Effector memory CD8-positive, alpha-beta T cell (primary cell): ENCODE data around the gene PRDM15.

Experiments
- ATAC-seq: fragments of 150-1000 bp; cut with Tn5 transposase; replicated peaks from 2 replicates; pipeline ENCODE4 v1.10.0; 2021; ENCODE audit warnings: mild to moderate bottlenecking, moderate library complexity
- DNase-seq, 3 experiments: peaks; one replicate each; pipeline ENCODE4 v3.0.0; 2021
- H3K27ac Mint-ChIP-seq, 2 donors: one replicate each; pipeline ENCODE4 v1.8.0; 2022; ENCODE audit warnings: mild to moderate bottlenecking in 2 of 2, mixed read lengths in 2 of 2, moderate library complexity in 2 of 2
- H3K27me3 Mint-ChIP-seq, 2 donors: one replicate each; pipeline ENCODE4 v1.8.0; 2022; ENCODE audit warnings: mixed read lengths in 2 of 2
- H3K36me3 Mint-ChIP-seq: one replicate; pipeline ENCODE4 v1.8.0; 2022; ENCODE audit warnings: mild to moderate bottlenecking, moderate library complexity, mixed read lengths; ENCODE audit not compliant: insufficient read depth
- H3K4me1 Mint-ChIP-seq, 2 donors: one replicate each; pipeline ENCODE4 v1.8.0; 2022; ENCODE audit warnings: low read depth in 2 of 2, mixed read lengths in 2 of 2
- H3K4me3 Mint-ChIP-seq, 2 donors: one replicate each; pipeline ENCODE4 v1.8.0; 2022; ENCODE audit warnings: mild to moderate bottlenecking in 2 of 2, mixed read lengths in 2 of 2, moderate library complexity in 2 of 2
- H3K9me3 Mint-ChIP-seq, 2 donors: one replicate each; pipeline ENCODE4 v1.8.0; 2022; ENCODE audit warnings: mixed read lengths in 2 of 2

PRDM15 gene

DNA sequence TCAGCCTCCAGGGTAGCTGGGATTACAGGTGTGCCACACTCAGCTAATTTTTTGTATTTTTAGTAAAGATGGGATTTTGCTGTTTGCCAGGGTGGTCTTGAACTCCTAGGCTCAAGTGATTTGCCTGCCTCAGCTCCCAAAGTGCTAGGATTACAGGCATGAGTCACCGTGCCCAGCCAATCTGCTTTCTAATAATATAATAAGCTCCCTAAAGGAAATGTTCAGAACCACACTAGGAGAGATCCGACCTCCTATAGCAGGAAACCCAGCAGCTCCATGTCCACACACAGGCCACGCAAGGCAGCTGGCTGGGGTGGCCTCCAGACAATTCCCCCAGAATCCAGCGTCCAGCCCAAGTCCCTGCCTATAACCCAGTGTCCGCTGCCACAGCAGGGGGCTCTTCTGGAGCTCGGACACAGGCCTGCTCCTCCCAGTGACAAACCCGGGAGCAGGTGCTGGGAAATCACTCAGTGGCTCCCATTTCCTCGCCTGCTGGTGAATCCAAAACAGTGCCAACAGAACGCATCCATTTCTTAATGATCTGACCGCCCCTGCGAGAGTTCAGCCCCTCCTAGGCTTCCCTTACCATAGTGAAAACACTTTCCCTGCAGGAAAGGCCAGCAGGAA, 119.8 kb downstream of the PRDM15 start:
- ATAC-seq: no peak
- Mint-ChIP-seq H3K27me3 (peaks cover 46 to 68% of the 10 kb centered on the region in 2 donors), H3K4me1 (peaks cover 3 to 8% of the 10 kb centered on the region in 2 donors), H3K4me3 (no peak overlapping the region), H3K27ac (no peak overlapping the region), H3K9me3 (no peaks in the 10 kb centered on the region), H3K36me3 (no peaks in the 10 kb centered on the region)
- DNase-seq: no peak

DNA sequence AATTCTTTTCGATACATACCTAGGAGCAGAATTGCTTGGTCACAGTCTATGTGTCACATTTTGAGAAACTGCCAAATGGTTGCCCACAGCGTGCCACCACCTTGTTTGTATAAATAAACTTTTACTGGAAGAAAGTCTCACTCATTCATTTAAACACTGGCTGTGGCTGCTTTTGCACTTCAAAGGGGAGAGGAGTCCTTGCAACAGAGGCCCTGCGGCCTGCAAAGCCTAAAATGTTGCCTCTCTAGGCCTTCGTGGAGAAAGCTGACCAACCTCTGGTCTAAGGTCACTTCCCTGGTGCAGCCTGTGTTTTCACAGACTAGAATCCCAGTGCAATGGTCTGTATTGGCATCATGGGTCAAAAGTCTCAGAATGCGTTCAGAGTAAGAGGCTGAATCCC, 120.6 kb downstream of the PRDM15 start:
- Mint-ChIP-seq H3K4me3 (no peak overlapping the region), H3K9me3 (no peaks in the 10 kb centered on the region)

DNA sequence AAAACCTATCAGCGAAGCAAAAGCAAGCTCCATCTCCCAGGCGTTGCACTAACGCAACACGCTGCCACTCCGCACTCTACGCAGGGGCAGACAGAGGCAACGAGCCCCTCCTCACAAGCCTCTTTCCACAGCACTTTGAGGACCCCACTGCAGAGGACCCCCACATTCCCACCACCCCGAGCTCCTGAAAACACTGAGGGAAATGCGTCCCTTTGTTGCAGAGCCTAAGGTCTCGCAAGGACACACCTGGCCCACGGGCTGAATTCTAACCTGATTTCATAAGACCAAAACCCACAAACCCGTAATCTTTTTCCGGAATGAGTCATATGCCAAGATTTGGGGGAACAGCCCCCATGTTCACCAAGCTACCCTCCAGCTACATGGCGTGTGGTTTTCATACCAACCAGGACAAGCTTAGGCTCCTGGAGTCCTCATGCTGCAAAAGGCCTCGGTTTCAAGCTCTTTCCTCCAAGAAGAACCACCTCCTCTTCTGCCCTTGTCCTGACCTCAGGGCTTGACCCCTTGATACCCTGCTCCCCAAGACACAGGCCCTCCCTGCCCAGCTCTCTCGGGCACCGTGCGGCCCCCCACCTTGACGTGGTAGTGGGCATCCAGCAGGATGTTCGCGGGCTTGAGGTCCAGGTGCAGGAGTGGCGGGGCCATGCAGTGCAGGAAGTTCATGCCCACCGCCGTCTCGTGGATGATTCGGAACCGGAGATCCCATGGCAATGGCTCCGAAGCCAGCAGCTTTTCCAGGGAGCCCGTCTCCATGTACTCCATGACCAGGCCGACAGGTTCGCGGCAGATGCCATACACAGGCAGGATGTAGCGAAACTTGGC, 123.0 kb downstream of the PRDM15 start:
- Mint-ChIP-seq H3K4me3 (no peak overlapping the region), H3K4me1 (peaks cover 0 to 3% of the 10 kb centered on the region in 2 donors), H3K27me3 (peaks cover 18 to 64% of the 10 kb centered on the region in 2 donors), H3K9me3 (no peaks in the 10 kb centered on the region), H3K27ac (no peak overlapping the region), H3K36me3 (no peaks in the 10 kb centered on the region)
- ATAC-seq: no peak
- no peak for DNase-seq

More for the DNA sequence above, 120.6 kb downstream of the PRDM15 start:
- ATAC-seq (no peak), DNase-seq (no peak)
- no peak overlapping the region for H3K27ac Mint-ChIP-seq
- H3K27me3 Mint-ChIP-seq: peaks cover 42 to 64% of the 10 kb centered on the region in 2 donors
- no peaks in the 10 kb centered on the region for H3K36me3 Mint-ChIP-seq
- H3K4me1 Mint-ChIP-seq: peaks cover 3 to 8% of the 10 kb centered on the region in 2 donors

DNA sequence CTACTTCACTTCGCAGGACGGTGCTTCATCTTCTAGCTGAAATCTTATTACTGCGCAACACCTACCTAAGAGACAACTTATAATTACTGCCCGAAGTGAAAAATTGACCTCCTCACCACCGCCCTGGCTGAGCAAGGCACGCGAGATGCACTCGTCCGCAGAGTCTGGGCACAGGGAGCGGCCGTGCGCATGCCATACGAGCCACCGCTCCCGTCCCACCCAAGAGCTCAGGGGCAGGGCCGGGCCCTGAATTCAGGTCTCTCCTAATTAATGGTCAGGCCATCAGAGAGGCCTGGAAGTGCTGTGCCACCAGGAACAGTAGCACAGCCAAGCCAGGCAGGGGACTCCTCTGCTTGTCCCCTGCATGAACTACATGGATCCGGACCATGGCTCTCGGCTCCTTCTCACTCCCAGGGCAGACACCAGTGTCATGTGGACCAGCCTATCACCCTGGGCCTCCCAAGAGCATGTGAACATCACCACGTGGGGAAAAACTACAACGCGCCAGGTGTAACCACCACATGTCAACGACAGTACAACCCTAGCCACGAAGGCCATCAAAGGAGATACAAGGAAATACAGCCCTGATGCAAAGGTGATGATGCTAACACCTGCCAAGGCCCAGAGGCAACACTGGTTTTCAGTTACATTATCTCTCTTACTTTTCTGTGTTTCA, 123.7 kb downstream of the PRDM15 start:
- no peaks in the 10 kb centered on the region for H3K4me1 Mint-ChIP-seq
- DNase-seq: no peak
- no peak overlapping the region for H3K27ac Mint-ChIP-seq
- no peak overlapping the region for H3K4me3 Mint-ChIP-seq
- H3K36me3 Mint-ChIP-seq: no peaks in the 10 kb centered on the region
- H3K9me3 Mint-ChIP-seq: no peaks in the 10 kb centered on the region
- ATAC-seq: no peak
- peaks cover 10 to 59% of the 10 kb centered on the region in 2 donors for H3K27me3 Mint-ChIP-seq

DNA sequence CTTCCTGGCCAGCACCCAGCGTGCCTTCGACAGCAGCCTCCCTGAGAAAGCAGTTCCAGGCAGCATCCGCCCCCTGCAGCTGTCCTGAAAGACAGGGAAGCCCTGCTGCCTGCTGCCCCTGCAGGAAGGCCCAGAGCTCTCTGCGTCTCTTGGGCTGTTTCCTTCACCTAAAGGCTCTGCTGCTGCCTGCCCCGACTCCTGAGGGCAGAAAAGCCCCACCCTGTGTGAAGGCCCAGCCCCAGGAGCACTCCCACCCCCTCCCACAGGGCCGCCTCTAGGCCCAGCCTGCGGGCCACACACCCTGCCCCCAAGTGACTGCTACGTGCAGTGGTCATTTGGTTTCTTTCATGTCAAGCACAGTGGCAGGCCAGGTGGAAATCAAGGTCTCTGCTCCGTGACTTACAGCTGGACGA, 124.7 kb downstream of the PRDM15 start:
- Mint-ChIP-seq H3K36me3 (no peaks in the 10 kb centered on the region), H3K27ac (no peak overlapping the region), H3K4me3 (no peak overlapping the region), H3K9me3 (no peaks in the 10 kb centered on the region), H3K4me1 (no peaks in the 10 kb centered on the region), H3K27me3 (peaks cover under 1 to 49% of the 10 kb centered on the region in 2 donors)
- DNase-seq (no peak), ATAC-seq (no peak)

DNA sequence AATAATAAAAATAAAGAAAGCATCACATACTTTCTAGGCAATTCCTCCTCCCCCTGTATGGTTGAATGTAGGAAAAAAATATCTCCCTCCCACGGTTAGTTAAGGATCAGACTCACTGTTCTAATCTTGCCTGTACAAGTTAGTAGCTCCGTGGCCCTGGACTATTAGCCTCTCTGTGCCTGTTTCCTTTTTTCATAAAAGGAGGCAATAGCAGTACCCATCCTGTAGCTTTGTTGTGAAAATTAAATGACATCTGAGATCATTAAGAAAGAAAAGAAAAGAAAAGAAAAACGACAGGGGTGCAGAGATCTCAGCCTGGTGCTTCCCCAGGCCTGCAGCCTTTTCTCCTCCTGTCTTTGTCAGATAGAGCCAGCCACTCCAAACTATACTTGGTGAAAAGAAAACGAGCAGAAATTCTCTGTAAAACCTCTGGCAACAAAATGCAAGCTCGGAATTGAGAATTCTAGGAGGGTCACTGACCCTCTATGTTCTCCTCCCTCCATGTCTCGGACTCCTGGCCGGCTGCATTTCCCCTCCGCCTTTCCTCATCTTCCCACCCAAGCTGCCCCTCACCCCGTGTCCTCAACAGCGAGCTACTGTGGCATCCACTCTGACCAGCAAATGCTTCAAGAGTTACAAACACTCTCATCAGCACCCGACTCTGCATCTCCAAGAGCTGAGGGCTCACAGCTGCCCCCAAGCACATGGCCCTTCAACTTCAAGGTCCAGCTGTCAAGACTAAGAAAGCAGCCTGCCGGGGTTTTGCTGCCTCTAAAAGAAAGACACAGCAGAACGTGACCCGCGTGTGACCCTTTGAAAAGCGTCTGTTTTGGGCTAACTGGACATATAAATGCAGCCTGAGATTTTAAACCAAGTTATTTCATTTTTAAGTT, 125.9 kb downstream of the PRDM15 start:
- DNase-seq (no peak), ATAC-seq (no peak)
- Mint-ChIP-seq H3K4me3 (no peak overlapping the region), H3K27ac (no peak overlapping the region), H3K36me3 (no peaks in the 10 kb centered on the region), H3K27me3 (peaks cover 0 to 46% of the 10 kb centered on the region in 2 donors), H3K4me1 (no peaks in the 10 kb centered on the region), H3K9me3 (no peaks in the 10 kb centered on the region)

DNA sequence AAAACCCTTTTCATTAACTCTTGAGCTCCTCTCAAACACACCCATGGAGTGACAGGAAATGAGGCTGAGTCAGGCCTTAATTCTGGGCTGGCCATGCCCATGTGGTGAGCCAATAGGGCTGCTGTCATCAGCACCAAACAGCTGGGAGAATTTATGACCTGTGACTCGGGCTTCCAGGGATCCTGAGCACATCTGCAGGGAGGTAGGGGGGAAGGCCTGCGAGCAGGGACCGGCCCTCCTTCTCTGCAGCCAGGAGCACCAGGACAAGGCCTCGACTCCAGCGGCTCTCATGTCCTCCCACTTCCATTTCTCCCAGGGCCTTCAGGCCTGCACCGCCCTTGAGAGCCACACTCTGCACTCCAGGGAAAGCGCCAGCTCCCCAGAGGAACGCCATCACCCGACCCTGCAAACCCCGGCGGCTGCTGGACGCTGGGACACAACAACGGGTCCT, 126.9 kb downstream of the PRDM15 start:
- Mint-ChIP-seq H3K36me3 (no peaks in the 10 kb centered on the region), H3K9me3 (no peaks in the 10 kb centered on the region), H3K4me1 (no peaks in the 10 kb centered on the region), H3K4me3 (no peak overlapping the region), H3K27me3 (peaks cover 0 to 55% of the 10 kb centered on the region in 2 donors), H3K27ac (no peak overlapping the region)
- ATAC-seq (no peak), DNase-seq (no peak)

DNA sequence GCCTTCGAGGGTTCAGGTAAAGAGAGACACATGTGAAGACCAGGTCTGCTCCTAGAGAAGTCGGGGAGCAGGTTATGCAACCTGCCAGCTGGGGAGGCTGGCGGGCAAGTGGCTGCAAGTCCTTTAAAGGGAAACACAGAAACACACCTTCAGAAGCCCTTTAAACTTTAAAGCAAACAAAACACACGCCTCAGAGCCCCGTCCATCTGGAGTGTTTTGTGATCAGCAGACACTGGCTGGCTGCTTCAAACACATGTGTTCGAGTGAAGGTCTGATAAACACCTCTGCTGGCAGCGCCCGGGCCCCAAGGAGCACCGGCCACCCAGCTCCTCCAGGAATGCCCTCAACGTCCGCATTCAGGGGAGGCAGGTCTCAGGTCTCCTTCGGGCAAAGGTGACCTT, 127.5 kb downstream of the PRDM15 start:
- DNase-seq (no peak), ATAC-seq (no peak)
- Mint-ChIP-seq H3K4me1 (no peaks in the 10 kb centered on the region), H3K9me3 (no peaks in the 10 kb centered on the region), H3K4me3 (no peak overlapping the region), H3K27me3 (peaks cover 6 to 58% of the 10 kb centered on the region in 2 donors), H3K36me3 (no peaks in the 10 kb centered on the region), H3K27ac (no peak overlapping the region)

DNA sequence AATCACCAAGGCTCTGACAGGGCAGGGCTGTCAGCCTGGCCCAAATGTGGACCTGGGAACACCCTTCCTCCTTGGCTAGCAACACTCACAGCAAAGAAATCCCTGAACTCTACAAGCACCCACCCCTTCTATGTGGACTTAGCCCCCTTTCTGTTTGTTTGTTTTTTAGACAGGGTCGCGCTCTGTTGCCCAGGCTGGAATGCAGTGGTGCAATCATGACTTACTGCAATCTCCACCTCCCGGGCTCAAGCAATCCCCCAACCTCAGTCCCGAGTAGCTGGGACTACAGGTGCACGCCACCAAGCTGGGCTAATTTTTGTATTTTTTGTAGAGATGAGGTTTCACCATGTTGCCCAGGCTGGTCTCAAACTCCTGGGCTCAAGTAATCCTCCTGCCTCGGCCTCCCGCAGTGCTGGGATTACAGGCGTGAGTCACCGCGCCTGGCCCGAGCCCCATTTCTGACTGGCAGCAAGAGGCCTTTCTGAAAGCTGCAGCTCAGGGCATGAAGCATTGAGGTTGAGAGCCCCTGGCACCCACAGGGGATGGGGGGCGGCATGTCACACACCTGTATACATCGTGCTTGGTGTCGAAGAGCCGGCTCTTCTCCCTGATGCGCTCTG, 128.5 kb downstream of the PRDM15 start:
- Mint-ChIP-seq H3K27me3 (peaks cover 9 to 58% of the 10 kb centered on the region in 2 donors), H3K4me1 (no peaks in the 10 kb centered on the region), H3K4me3 (no peak overlapping the region), H3K9me3 (no peaks in the 10 kb centered on the region), H3K27ac (no peak overlapping the region), H3K36me3 (no peaks in the 10 kb centered on the region)
- DNase-seq: no peak
- no peak for ATAC-seq

DNA sequence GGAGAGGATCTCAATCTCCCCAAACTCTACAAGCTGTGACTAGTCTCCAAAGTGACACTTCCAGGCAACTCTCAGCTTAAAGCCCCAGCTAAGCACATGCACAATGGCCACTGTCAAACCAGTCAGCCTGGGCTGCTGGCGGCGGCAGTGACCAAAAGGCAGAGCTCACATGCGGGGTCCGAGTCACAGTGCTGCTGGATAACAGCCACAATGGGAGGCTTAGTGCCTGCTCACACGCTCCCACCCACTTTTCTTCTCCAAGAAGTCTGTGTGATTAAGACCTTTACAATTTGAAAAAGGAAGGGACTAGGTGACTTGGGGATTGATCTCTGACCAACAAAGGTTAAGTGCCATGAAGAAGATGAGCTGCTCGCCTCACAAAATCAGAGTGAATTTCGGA, 129.1 kb downstream of the PRDM15 start:
- H3K4me1 Mint-ChIP-seq: no peaks in the 10 kb centered on the region

DNA sequence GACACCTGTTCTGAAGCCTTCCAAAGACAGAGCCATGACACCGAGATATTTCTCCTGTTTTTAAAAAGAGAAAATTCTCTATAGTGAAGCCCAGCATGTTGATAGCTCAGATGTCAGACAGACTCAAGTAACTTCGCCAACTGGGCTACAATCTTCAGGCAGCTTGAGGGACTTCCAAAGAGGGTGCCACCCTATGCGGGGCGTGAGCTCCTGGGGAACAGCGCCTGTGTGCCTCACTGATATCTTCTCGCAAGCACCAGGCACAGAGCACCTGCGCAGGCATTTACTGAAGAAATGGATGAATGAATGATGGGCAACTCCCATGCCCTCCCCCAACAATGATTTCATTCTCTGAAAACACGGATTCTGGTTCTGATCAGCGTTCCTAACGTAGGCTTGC, 129.9 kb downstream of the PRDM15 start:
- Mint-ChIP-seq H3K36me3 (peaks cover 2% of the 10 kb centered on the region), H3K27me3 (peaks cover 14 to 65% of the 10 kb centered on the region in 2 donors)

More for the DNA sequence above, 129.1 kb downstream of the PRDM15 start:
- ATAC-seq: no peak
- H3K27me3 Mint-ChIP-seq: peaks cover 12 to 58% of the 10 kb centered on the region in 2 donors
- no peaks in the 10 kb centered on the region for H3K36me3 Mint-ChIP-seq
- H3K9me3 Mint-ChIP-seq: no peaks in the 10 kb centered on the region
- DNase-seq: no peak
- H3K27ac Mint-ChIP-seq: no peak overlapping the region
- H3K4me3 Mint-ChIP-seq: no peak overlapping the region

More for the DNA sequence above, 129.9 kb downstream of the PRDM15 start:
- DNase-seq (no peak), ATAC-seq (no peak)
- no peaks in the 10 kb centered on the region for H3K9me3 Mint-ChIP-seq
- H3K4me1 Mint-ChIP-seq: no peaks in the 10 kb centered on the region
- H3K4me3 Mint-ChIP-seq: no peak overlapping the region
- no peak overlapping the region for H3K27ac Mint-ChIP-seq
